ENCODE data around the gene BLTP3A.
"Not testable (repeated sequence)": the region's sequence is repeated elsewhere in the genome, so short reads cannot be mapped to it uniquely, and the experiment has no call there.

BLTP3A gene

GRCh38 chr6:34771727-34772126, 20.2 kb upstream of the BLTP3A start:
- no peak for TF ChIP-seq CTCF (IDR thresholded peaks at IDR 0.05; ENCODE audit: insufficient read depth, low read depth, low read length, missing control alignments)
- no peak overlapping the region for H3K4me3 ChIP-seq (ENCODE audit: low read length)
- no peak for DNase-seq (ENCODE audit: low read depth)

DNA sequence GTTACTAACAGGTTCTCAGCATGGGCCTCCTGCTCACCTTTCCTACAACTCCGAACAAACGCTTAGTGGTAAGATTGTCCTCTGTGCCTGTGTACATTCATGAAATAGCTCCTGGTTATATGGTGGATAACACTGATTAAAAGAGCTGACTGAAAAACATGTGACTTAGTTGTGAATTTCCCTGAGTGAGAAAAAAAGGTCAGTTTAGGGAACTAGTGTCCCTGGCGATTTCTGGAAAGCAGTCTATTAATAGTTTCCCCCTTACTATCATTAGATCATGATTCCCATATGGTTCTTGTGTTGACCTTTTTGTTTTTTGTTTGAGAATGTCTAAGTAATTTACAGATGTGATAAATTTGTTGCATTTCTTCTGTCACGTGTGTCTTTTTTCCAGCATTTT, 18.9 kb upstream of the BLTP3A start:
- no peak for DNase-seq (ENCODE audit: low read depth)
- TF ChIP-seq CTCF (IDR thresholded peaks at IDR 0.05; ENCODE audit: insufficient read depth, low read depth, low read length, missing control alignments), result no peak

DNA sequence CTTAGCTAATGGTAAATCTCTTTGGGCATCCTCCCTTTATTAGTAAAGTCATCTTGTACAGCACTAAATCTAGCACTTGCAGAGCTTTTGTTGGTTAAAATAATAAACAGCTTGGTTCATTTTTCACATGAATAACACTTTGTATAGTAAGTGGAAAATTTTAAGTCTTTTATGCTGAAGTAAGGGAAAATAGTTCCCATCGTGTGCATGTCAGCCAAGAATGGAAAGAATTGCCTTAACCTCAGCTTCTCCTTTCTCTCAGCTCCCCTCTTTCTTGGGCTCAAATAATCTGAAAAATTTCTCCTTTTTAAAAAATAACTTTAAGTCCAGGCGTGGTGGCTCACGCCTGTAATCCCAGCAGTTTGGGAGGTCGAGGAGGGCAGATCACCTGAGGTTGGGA, 18.0 kb upstream of the BLTP3A start:
- TF ChIP-seq CTCF (IDR thresholded peaks at IDR 0.05; ENCODE audit: insufficient read depth, low read depth, low read length, missing control alignments), result no peak
- DNase-seq (ENCODE audit: low read depth), result no peak
- no peak overlapping the region for H3K4me3 ChIP-seq (ENCODE audit: low read length)

More for the DNA sequence above, 18.9 kb upstream of the BLTP3A start:
- H3K4me3 ChIP-seq (ENCODE audit: low read length), result no peak overlapping the region

DNA sequence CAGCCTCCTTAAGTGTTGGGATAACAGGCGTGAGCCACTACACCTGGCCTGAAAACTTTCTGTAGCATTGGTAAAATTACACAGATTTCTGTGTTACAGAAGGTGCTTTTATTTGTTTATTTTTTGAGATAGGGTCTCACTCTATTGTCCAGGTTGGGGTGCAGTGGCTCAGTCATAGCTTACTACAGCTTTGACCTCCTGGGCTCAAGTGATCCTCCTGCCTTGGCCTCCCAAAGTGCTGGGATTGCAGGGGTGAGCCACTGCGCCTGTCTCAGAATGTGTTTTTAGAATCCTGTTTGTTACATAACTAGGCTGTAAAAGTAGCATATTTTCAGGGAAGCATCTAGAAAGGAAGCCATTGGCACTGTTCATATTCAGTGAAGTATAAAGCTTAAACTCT, 16.9 kb upstream of the BLTP3A start:
- no peak for TF ChIP-seq CTCF (IDR thresholded peaks at IDR 0.05; ENCODE audit: insufficient read depth, low read depth, low read length, missing control alignments)
- no peak for DNase-seq (ENCODE audit: low read depth)
- no peak overlapping the region for H3K4me3 ChIP-seq (ENCODE audit: low read length)

DNA sequence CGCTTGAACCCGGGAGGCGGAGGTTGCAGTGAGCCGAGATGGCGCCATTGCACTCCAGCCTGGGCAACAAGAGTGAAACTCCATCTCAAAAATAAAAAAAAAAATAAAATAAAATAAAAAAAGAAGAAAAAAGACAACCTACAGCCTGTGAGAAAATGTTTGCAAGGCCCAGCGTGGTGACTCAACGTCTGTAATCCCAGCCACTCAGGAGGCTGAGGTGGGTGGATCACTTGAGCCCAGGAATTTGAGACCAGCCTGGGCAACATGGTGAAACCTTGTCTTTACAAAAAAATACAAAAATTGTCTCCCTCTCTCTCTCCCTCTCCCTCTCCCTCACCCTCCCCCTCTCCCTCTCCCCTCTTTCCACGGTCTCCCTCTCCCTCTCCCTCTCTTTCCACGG, 6.5 kb upstream of the BLTP3A start:
- H3K4me3 ChIP-seq (ENCODE audit: low read length), result not testable (repeated sequence)
- DNase-seq (ENCODE audit: low read depth), result peak; percentile 38

GRCh38 chr6:34787152-34787551, 4.7 kb upstream of the BLTP3A start:
- DNase-seq (ENCODE audit: low read depth); H3K4me3 ChIP-seq (ENCODE audit: low read length): not testable (repeated sequence)

DNA sequence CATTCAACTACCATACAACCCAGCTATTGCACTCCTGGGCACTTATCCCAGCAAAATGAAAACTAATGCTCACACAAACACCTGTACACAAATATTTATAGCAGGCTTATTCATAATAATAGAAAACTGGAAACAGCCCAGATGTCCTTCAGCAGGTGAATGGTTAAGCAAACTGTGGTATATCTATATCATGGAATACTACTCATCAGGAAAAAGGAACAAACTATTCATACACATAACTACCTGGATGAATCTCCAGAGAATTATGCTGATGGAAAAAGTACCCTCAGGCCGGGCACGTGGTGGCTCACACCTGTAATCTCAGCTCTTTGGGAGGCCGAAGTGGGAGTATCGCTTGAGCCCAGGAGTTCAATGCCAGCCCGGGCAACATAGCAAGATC, 3.8 kb upstream of the BLTP3A start:
- no peak for DNase-seq (ENCODE audit: low read depth)
- TF ChIP-seq CTCF (IDR thresholded peaks at IDR 0.05; ENCODE audit: insufficient read depth, low read depth, low read length, missing control alignments), result no peak
- H3K4me3 ChIP-seq (ENCODE audit: low read length), result no peak overlapping the region

DNA sequence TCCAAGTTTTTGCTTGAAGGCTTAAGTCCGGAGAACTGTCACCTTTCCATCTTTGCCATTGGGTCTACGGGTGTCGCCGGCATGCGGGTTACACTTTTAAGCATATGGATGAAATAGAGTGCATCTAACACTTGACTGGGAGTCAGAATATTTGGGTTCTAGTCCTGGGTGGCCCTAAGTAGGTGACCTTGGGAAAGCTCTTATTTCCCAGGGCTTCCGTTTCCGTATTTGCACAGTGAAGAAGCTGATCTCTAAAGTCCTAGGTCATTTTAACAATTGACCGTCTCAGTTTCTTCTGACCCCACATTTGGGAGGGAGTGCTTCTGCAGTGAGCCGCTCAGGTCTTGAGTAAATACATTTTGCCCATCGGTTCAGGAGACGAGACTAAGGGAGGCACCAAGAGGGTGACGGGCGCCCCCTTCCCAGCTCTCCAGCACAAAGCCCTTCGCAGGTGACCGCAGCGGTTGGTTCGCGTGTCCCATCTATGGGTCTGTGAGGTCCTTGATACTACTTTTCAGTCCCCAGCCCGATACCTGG, 651 bp upstream of the BLTP3A start:
- peak; percentile 37 for DNase-seq (ENCODE audit: low read depth)
- peak; percentile 24 for TF ChIP-seq CTCF (IDR thresholded peaks at IDR 0.05; ENCODE audit: insufficient read depth, low read depth, low read length, missing control alignments)

More for the DNA sequence above, 651 bp upstream of the BLTP3A start:
- H3K4me3 ChIP-seq (ENCODE audit: low read length), result peak overlapping the region; percentile 75

Data from epithelial cell of esophagus (primary cell).